Testis (tissue), 2 donors: ENCODE results near the gene PEX16.

ENCODE experiments used
- CTCF ChIP-seq, 3 experiments: fragments of 450-650 bp in 2 of 3; fragments of 200-600 bp in 1 of 3; sonication (generic) in 1 of 3; IDR thresholded peaks; one replicate each; pipeline ENCODE4 v1.5.1; 2016 to 2019; ENCODE audit warnings: antibody characterized with exemption in 3 of 3, mild to moderate bottlenecking in 2 of 3, moderate library complexity in 1 of 3
- POLR2A ChIP-seq: fragments of 450-650 bp; IDR thresholded peaks from one replicate; pipeline ENCODE4 v1.6.1; 2017; ENCODE audit warnings: antibody characterized with exemption, mild to moderate bottlenecking, moderate library complexity

DNA sequence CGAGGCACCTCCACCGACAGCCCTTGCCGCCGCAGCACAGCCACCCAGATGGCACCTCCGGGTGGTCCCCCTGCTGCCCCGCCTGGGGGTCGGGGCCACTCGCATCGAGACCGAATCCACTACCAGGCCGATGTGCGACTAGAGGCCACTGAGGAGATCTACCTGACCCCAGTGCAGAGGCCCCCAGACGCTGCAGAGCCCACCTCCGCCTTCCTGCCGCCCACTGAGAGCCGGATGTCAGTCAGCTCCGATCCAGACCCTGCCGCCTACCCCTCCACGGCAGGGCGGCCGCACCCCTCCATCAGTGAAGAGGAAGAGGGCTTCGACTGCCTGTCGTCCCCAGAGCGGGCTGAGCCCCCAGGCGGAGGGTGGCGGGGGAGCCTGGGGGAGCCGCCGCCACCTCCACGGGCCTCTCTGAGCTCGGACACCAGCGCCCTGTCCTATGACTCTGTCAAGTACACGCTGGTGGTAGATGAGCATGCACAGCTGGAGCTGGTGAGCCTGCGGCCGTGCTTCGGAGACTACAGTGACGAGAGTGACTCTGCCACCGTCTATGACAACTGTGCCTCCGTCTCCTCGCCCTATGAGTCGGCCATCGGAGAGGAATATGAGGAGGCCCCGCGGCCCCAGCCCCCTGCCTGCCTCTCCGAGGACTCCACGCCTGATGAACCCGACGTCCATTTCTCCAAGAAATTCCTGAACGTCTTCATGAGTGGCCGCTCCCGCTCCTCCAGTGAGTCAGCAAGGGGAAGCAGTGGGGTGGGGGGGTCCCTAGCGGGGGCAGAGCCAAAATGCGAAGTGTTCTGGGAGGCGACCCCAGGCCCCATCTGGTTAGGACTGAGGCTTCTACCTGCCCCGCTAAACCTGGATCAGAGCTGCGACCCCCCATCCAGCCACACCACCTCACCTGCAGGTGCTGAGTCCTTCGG is 15.0 kb downstream of the PEX16 start:
- TF ChIP-seq POLR2A = no peak
- no peak for TF ChIP-seq CTCF (IDR thresholded peaks at IDR 0.05)
